HEK293 (cell line): ENCODE measurements around the gene MAML2.

Source experiments
- CTCF ChIA-PET: fragments of 350-600 bp; formaldehyde crosslinking; extraction: SDS; loops from one replicate; lab custom pipeline; 2021; ENCODE audit warnings: antibody characterized with exemption; lab: Yijun Ruan, JAX
- POLR2A ChIA-PET: fragments of 300-600 bp; formaldehyde crosslinking; extraction: SDS; loops from one replicate; lab custom pipeline; 2020; ENCODE audit warnings: antibody characterized with exemption, inconsistent platforms; lab: Yijun Ruan, JAX
- H3K27ac ChIP-seq: fragments of 200-500 bp; sonication (Bioruptor generic); 2 replicates; pipeline ENCODE4 v1.5.1; 2014; ENCODE audit warnings: low read depth, low read length, control low read depth, inconsistent platforms; ENCODE audit errors: extremely low read depth
- H3K36me3 ChIP-seq, 2 experiments: fragments of 200-500 bp in 1 of 2; sonication (Bioruptor generic) in 1 of 2; 1 replicate in 1 of 2; 2 replicates in 1 of 2; pipeline ENCODE4 v1.5.1; 2014 to 2017; ENCODE audit warnings: inconsistent platforms in 2 of 2, low read length in 2 of 2; ENCODE audit not compliant: control insufficient read depth in 2 of 2, insufficient read depth in 1 of 2
- H3K4me1 ChIP-seq: fragments of 200-500 bp; sonication (Bioruptor generic); 2 replicates; pipeline ENCODE4 v1.5.1; 2014; ENCODE audit warnings: mild to moderate bottlenecking, low read length, inconsistent platforms; ENCODE audit not compliant: control insufficient read depth, insufficient read depth
- H3K4me3 ChIP-seq: 2 replicates; pipeline ENCODE4 v1.5.1; 2011; ENCODE audit warnings: low read depth, mild to moderate bottlenecking, control low read depth, low read length, moderate library complexity
- H3K9me3 ChIP-seq: fragments of 200-500 bp; sonication (Bioruptor generic); 2 replicates; pipeline ENCODE4 v1.5.1; 2014; ENCODE audit warnings: low read depth, low read length, inconsistent platforms; ENCODE audit not compliant: control insufficient read depth, insufficient read depth
- GLI4 ChIP-seq: fragments of 450-650 bp; formaldehyde crosslinking; IDR thresholded peaks from 2 replicates; pipeline ENCODE4 v1.5.1; 2016; ENCODE audit warnings: missing biosample characterization, missing genetic modification characterization
- PBX3 ChIP-seq: sonication (generic); formaldehyde crosslinking; IDR thresholded peaks from 2 replicates; pipeline ENCODE4 v1.8.1; 2022; ENCODE audit warnings: mild to moderate bottlenecking, moderate library complexity, missing genetic modification reagents
- SCRT2 ChIP-seq: fragments of 450-650 bp; formaldehyde crosslinking; IDR thresholded peaks from 2 replicates; pipeline ENCODE4 v1.5.1; 2016; ENCODE audit warnings: missing biosample characterization, missing genetic modification characterization
- ZNF133 ChIP-seq: fragments of 450-650 bp; formaldehyde crosslinking; IDR thresholded peaks from 2 replicates; pipeline ENCODE4 v1.5.1; 2016; ENCODE audit warnings: missing biosample characterization, missing genetic modification characterization
- ZNF138 ChIP-seq: fragments of 450-650 bp; formaldehyde crosslinking; IDR thresholded peaks from 2 replicates; pipeline ENCODE4 v1.5.1; 2016; ENCODE audit warnings: missing biosample characterization, missing genetic modification characterization, borderline replicate concordance
- ZNF2 ChIP-seq: fragments of 450-650 bp; formaldehyde crosslinking; IDR thresholded peaks from 2 replicates; pipeline ENCODE4 v1.5.1; 2016; ENCODE audit warnings: missing biosample characterization, missing genetic modification characterization
- ZNF214 ChIP-seq: fragments of 450-650 bp; formaldehyde crosslinking; IDR thresholded peaks from 2 replicates; pipeline ENCODE4 v1.5.1; 2017; ENCODE audit warnings: missing biosample characterization, mild to moderate bottlenecking, missing genetic modification characterization, borderline replicate concordance
- ZNF24 ChIP-seq: fragments of 450-650 bp; formaldehyde crosslinking; IDR thresholded peaks from 2 replicates; pipeline ENCODE4 v1.5.1; 2016; ENCODE audit warnings: missing biosample characterization, missing genetic modification characterization
- ZNF280C ChIP-seq: fragments of 450-650 bp; formaldehyde crosslinking; IDR thresholded peaks from 2 replicates; pipeline ENCODE4 v1.5.1; 2016; ENCODE audit warnings: missing biosample characterization, missing genetic modification characterization
- ZNF335 ChIP-seq: fragments of 450-650 bp; formaldehyde crosslinking; conservative IDR thresholded peaks from 2 replicates; pipeline ENCODE4 v1.5.1; 2016; ENCODE audit warnings: missing biosample characterization, missing genetic modification characterization
- ZNF341 ChIP-seq: fragments of 450-650 bp; formaldehyde crosslinking; IDR thresholded peaks from 2 replicates; pipeline ENCODE4; 2016; ENCODE audit warnings: low read depth, missing biosample characterization, missing genetic modification characterization
- ZNF514 ChIP-seq: fragments of 450-650 bp; formaldehyde crosslinking; IDR thresholded peaks from 2 replicates; pipeline ENCODE4 v1.5.1; 2016; ENCODE audit warnings: missing biosample characterization, missing genetic modification characterization
- ZNF518A ChIP-seq: fragments of 450-650 bp; formaldehyde crosslinking; conservative IDR thresholded peaks from 2 replicates; pipeline ENCODE4 v1.5.1; 2016; ENCODE audit warnings: low read depth, missing biosample characterization, missing genetic modification characterization
- ZNF624 ChIP-seq: fragments of 450-650 bp; formaldehyde crosslinking; IDR thresholded peaks from 2 replicates; pipeline ENCODE4 v1.5.1; 2017; ENCODE audit warnings: missing biosample characterization, missing genetic modification characterization
- ZNF654 ChIP-seq: fragments of 450-650 bp; formaldehyde crosslinking; IDR thresholded peaks from 2 replicates; pipeline ENCODE4 v1.5.1; 2016; ENCODE audit warnings: low read depth, missing biosample characterization, missing genetic modification characterization
- ZNF704 ChIP-seq: fragments of 450-650 bp; formaldehyde crosslinking; IDR thresholded peaks from 2 replicates; pipeline ENCODE4 v1.5.1; 2016; ENCODE audit warnings: missing biosample characterization, missing genetic modification characterization
- ZNF768 ChIP-seq: fragments of 450-650 bp; formaldehyde crosslinking; IDR thresholded peaks from 2 replicates; pipeline ENCODE4 v1.5.1; 2018; ENCODE audit warnings: missing biosample characterization, mild to moderate bottlenecking, missing genetic modification characterization
- ZNF777 ChIP-seq: fragments of 450-650 bp; formaldehyde crosslinking; IDR thresholded peaks from 2 replicates; pipeline ENCODE4 v1.5.1; 2017; ENCODE audit warnings: missing biosample characterization, missing genetic modification characterization, borderline replicate concordance
- ZNF792 ChIP-seq: fragments of 450-650 bp; formaldehyde crosslinking; IDR thresholded peaks from 2 replicates; pipeline ENCODE4 v1.5.1; 2016; ENCODE audit warnings: missing biosample characterization, missing genetic modification characterization
- ZNF830 ChIP-seq: fragments of 450-650 bp; IDR thresholded peaks from 2 replicates; pipeline ENCODE4 v1.5.0; 2018; ENCODE audit warnings: missing biosample characterization, missing genetic modification characterization, low read depth, mild to moderate bottlenecking, moderate library complexity
- ZSCAN4 ChIP-seq: fragments of 450-650 bp; formaldehyde crosslinking; IDR thresholded peaks from 2 replicates; pipeline ENCODE4 v1.5.1; 2017; ENCODE audit warnings: missing biosample characterization, missing genetic modification characterization

The MAML2 gene

GRCh38 chr11:96319898-96320656 is 22.9 kb downstream of the MAML2 start:
- Histone ChIP-seq H3K4me3 (no peak overlapping the region), H3K9me3 (no peaks in the 10 kb centered on the region), H3K36me3 (no peaks in the 10 kb centered on the region), H3K4me1 (no peaks in the 10 kb centered on the region), H3K27ac (no peak overlapping the region)
- POLR2A ChIA-PET = interaction anchor here (1.2 kb wide), 1 partner anchor 23 kb away, joined by 3 read pairs; the partner anchor contains the start of gene MAML2
- TF ChIP-seq ZNF133 (tag by site-specific recombination) (no peak), ZNF704 (tag by site-specific recombination) (no peak), ZNF654 (tag by site-specific recombination) (no peak), ZNF518A (tag by site-specific recombination) (no peak), ZNF514 (tag by site-specific recombination) (no peak), ZNF138 (tag by site-specific recombination) (no peak), ZNF830 (tag by site-specific recombination) (no peak), ZNF792 (tag by site-specific recombination) (no peak), SCRT2 (tag by site-specific recombination) (no peak), ZNF777 (no peak), ZNF341 (no peak), ZNF768 (tag by site-specific recombination) (no peak), ZNF214 (tag by site-specific recombination) (no peak), GLI4 (tag by site-specific recombination) (no peak), ZSCAN4 (no peak), ZNF24 (no peak)
- TF ChIP-seq, all 188 proteins: peak for 0
- CTCF ChIA-PET = interaction anchor here (1.3 kb wide), 1 partner anchor 10 kb away, joined by 4 read pairs; no protein-coding TSS in a partner anchor

- TF ChIP-seq PBX3 (CRISPR knock-in tag) = no peak
- TF ChIP-seq ZNF2 (tag by site-specific recombination) = no peak
- no peak for TF ChIP-seq ZNF335 (tag by site-specific recombination)
- TF ChIP-seq ZNF280C (tag by site-specific recombination) = no peak
- no peak for TF ChIP-seq ZSCAN4
- TF ChIP-seq ZNF624 = no peak
- no peaks in the 10 kb centered on the region for H3K9me3 ChIP-seq
- ChIA-PET POLR2A (no interaction called here), CTCF (interaction anchor here (1.1 to 1.3 kb wide), 2 partner anchors 9 to 24 kb away, joined by 4 read pairs; partner anchors contain the start of gene MAML2)
- no peaks in the 10 kb centered on the region for H3K36me3 ChIP-seq
- H3K4me1 ChIP-seq = no peaks in the 10 kb centered on the region
- H3K4me3 ChIP-seq = no peak overlapping the region
- H3K27ac ChIP-seq = no peak overlapping the region
These were observed 24.1 kb downstream of the MAML2 start for GRCh38 chr11:96318850-96319249.
